ENCODE measurements around the gene KIF6.
"Not testable (repeated sequence)": the region's sequence is repeated elsewhere in the genome, so short reads cannot be mapped to it uniquely, and the experiment has no call there.

KIF6 gene

GRCh38 chr6:39546731-39547130 is 178.5 kb downstream of the KIF6 start:
- no peak for DNase-seq

GRCh38 chr6:39543950-39544349 is 181.3 kb downstream of the KIF6 start:
- DNase-seq, result no peak

- DNase-seq, result no peak
Observed at GRCh38 chr6:39543095-39543494, 182.1 kb downstream of the KIF6 start.

- DNase-seq, result no peak
Observed at GRCh38 chr6:39540454-39540853, 184.8 kb downstream of the KIF6 start.

DNA sequence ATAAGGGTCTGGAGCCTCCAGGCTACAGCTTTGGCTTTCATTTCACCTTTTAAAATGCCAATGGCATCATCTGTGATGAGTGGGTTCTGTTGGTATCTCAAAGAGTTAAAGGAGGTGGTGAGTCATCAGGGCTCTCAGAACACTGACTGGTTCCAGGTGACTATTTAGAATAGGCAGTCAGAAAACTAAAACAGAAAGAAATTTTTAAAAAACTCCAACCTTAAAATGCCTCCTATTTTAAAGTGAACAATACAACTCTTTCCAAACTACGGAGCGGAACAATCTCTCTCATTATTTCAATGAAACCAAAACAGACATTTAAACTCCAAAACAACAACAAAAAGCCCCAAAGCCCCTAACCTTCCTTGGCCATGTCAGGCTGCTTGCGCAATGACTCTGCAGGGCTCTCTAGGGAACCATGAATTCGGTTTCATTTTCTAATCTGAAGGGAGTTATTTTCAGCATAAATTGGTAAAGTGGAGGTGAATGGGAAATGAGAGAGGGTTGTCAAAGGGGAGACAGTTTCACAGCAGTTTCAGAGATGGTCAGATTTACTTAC is 194.9 kb downstream of the KIF6 start:
- no peak for DNase-seq

DNA sequence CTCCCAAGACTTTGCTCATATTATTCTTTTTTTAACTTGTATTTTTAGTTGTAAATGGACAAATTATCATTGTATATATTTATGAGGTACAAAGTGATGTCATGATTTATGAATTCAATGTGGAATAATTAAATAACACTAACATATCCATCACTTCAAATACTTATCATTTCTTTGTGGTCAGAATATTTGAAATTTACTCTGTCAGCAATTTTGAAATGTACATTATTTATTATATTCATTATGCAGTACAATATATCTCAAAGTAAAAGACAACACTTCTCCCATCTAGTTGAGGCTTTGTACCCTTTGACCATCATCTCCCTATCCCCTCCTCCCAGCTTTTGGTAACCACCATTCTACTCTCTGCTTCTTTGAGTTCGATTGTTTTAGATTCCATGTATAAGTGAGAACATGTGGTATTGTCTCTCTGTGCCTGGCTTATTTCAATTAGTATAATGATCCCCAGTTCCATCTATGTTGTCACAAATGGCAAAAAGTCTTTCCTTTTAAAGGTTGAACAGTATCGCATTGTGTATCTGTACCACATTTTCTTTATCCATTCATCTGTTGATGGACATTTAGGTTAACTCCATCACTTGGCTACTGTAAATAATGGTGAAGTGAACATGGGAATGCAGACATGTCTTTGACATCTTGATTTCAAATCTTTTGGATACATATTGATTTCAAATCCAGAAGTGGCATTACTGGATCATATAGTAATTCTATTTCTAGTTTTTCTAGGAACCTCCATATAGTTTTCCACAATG is 197.2 kb downstream of the KIF6 start:
- DNase-seq, result no peak

- DNase-seq, result no peak
Observed at GRCh38 chr6:39524007-39524406, 201.2 kb downstream of the KIF6 start.

DNA sequence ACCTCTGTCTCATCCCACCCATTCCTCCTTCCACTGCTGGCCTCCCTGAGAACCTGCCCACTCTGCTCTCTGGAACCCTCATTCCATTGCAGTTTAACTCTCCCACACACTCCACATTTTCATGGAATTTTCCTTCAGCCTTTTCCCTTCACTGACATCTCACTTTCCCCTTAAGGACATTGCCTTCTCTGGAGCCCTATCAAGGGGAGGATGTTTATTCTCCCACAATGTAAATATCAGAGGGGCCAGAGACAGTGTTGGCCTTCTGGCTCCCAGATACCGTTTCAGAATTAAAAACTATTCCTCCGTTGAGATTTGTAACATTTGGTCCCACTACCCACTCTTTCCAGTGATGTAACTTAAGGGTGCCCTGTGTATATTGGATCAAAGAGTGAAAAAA is 203.2 kb downstream of the KIF6 start:
- DNase-seq, result no peak

DNA sequence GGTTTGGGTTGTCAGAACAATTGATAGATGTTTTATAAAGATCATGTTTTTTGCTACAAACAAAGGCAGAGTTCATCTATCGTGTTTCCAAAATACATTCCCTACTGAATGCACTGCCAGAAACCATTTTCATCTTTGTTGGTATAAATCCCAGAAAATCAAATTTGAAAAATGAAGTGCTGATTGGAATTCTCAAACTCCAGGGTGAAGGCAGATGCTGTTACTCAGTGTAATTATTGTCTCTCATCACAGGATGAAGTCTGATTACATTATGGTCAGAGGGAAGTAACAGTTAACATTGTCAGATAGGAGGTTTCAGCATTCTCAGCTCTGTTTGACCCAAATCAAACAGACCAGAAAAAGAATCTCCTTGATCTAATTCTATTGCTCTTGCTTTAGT is 204.3 kb downstream of the KIF6 start:
- DNase-seq, result no peak

- no peak for DNase-seq
Observed at GRCh38 chr6:39520411-39520810, 204.8 kb downstream of the KIF6 start.

GRCh38 chr6:39518221-39518620 is 207.0 kb downstream of the KIF6 start:
- DNase-seq, result no peak

DNA sequence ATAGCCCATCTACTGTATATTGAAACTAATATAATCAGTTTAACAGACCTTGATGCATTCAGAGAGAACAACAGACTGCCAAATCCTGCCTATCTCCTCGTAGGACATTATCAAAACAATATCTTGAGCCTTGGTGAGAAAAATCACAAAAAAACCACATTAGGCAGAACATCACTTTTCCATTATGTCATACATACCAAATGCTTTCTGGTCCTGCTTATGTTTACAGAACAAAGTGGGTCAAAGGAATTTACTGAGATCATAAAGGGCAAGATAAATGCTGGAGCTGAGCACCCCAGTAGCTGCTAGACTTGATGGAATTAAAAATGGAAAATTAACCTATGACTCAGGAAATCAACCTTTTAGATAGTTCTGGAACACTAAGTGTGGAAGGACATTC is 207.5 kb downstream of the KIF6 start:
- no peak for DNase-seq

DNA sequence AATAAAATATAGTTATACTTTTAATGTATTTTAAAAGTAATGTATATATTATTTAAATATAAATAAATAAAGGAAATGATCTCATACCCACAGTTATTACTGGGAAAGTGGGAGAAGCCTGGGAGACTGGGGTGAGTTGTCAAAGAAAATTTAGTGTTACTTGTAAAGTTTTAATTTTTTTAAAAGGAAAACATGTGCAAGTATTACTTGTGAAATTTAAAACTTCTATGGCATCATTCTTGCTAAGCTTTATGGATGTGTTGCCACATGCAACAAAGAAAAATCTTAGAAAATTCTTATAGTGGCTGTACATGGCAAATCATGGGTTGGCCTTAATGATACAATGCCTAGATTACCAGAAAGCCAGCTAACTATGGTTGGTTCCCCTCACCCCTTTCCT is 208.7 kb downstream of the KIF6 start:
- no peak for DNase-seq

- DNase-seq, result no peak
Observed at GRCh38 chr6:39515471-39515870, 209.7 kb downstream of the KIF6 start.

DNA sequence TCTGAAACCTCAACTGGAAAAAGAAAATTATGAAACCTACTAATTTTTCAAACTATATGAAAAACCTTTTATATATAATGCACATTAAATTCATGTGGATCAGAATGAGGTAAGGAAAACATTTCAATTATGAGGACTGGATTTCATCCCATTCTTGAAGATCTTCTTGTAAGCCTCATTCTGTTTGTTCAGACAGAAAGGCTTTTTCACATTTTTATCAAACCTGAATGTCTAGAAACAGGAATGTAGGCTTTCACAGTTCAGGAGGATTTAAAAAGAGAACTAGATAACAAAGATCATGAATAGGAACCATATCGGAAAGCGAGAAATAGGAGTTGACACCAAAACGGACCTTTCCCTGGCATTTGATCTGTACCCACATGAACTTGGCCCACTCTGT is 210.2 kb downstream of the KIF6 start:
- no peak for DNase-seq

DNA sequence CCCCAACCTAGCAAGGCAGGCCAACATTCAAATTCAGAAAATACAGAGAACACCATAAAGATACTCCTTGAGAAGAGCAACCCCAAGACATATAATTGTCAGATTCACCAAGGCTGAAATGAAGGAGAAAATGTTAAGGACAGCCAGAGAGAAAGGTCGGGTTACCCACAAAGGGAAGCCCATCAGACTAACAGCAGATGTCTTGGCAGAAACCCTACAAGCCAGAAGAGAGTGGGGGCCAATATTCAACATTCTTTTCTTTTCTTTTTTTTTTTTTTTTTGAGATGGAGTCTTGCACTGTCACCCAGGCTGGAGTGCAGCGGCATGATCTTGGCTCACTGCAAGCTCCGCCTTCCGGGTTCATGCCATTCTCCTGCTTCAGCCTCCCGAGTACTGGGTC is 215.4 kb downstream of the KIF6 start:
- DNase-seq, result not testable (repeated sequence)

GRCh38 chr6:39508515-39508914 is 216.7 kb downstream of the KIF6 start:
- DNase-seq, result no peak

GRCh38 chr6:39507331-39507998 is 217.7 kb downstream of the KIF6 start:
- DNase-seq, result no peak

DNA sequence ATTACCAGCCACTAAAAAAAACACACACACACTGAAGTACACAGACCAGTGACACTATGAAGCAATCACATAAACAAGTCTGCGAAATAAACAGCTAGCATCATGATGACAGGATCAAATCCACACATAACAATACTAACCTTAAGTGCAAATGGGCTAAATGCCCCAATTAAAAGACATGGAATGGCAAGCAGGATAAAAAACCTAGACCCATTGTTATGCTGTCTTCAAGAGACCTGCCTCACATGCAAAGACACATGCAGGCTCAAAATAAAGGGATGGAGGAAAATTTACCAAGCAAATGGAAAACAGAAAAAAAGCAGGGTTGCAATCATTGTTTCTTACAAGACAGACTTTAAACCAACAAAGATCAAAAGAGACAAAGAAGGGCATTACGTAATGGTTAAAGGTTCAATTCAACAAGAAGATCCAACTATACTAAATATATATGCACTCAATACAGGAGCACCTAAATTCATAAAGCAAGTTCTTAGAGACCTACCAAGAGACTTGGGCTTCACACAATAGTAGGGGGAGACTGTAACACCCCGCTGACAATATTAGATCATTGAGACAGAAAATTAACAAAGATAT is 222.7 kb downstream of the KIF6 start:
- not testable (repeated sequence) for DNase-seq

DNA sequence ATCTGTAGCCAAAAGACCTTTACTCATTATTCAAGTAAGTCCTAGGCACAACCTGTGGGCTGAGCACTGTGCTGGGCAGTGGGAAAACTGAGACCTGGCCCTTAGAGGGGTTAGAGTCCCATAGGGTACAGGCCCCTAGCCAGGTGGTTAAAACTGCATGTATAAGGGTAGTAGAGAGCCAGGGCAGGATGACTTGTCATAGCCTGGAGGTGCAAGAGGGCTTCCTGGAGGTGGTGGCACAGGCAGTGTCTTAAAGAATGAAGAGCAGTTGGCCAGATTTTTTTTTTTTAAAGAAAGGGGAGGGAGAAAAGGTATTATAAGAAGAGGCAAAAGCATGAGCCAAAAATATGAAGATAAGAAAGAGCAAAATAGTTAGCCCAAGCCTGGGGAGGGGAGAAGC is 226.2 kb downstream of the KIF6 start:
- no peak for DNase-seq

GRCh38 chr6:39498096-39498495 is 227.1 kb downstream of the KIF6 start:
- DNase-seq, result no peak

GRCh38 chr6:39496915-39497314 is 228.3 kb downstream of the KIF6 start:
- no peak for DNase-seq

GRCh38 chr6:39496456-39496855 is 228.8 kb downstream of the KIF6 start:
- DNase-seq, result no peak

- no peak for DNase-seq
Observed at GRCh38 chr6:39495640-39496039, 229.6 kb downstream of the KIF6 start.
